Body of pancreas (tissue), 4 donors: ENCODE measurements around the gene CSDE1.

Experiments used
- POLR2A ChIP-seq, 3 donors: fragments of 450-650 bp; IDR thresholded peaks; one replicate each; pipeline ENCODE4 v1.6.1; 2016; ENCODE audit warnings: antibody characterized with exemption in 3 of 3, mild to moderate bottlenecking in 2 of 3
- TF ChIP-seq, protein P1 (sequence below), 7 experiments: fragments of 450-650 bp in 4 of 7; fragments of 200-600 bp in 3 of 7; sonication (generic) in 3 of 7; IDR thresholded peaks; one replicate each; pipeline ENCODE4 v1.5.1; 2016 to 2019; ENCODE audit warnings: antibody characterized with exemption in 7 of 7

- TF ChIP-seq, protein P1, sequence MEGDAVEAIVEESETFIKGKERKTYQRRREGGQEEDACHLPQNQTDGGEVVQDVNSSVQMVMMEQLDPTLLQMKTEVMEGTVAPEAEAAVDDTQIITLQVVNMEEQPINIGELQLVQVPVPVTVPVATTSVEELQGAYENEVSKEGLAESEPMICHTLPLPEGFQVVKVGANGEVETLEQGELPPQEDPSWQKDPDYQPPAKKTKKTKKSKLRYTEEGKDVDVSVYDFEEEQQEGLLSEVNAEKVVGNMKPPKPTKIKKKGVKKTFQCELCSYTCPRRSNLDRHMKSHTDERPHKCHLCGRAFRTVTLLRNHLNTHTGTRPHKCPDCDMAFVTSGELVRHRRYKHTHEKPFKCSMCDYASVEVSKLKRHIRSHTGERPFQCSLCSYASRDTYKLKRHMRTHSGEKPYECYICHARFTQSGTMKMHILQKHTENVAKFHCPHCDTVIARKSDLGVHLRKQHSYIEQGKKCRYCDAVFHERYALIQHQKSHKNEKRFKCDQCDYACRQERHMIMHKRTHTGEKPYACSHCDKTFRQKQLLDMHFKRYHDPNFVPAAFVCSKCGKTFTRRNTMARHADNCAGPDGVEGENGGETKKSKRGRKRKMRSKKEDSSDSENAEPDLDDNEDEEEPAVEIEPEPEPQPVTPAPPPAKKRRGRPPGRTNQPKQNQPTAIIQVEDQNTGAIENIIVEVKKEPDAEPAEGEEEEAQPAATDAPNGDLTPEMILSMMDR (IDR thresholded peaks at IDR 0.05), result no peak
- no peak for TF ChIP-seq POLR2A (IDR thresholded peaks at IDR 0.05)
These were observed 22.3 kb downstream of the CSDE1 start for GRCh38 chr1:114735479-114735878.
